HK-2 (cell line): ENCODE measurements around the gene URI1.
"Not testable (repeated sequence)": the region's sequence is repeated elsewhere in the genome, so short reads cannot be mapped to it uniquely, and the experiment has no call there.

Experiments used
- DNase-seq: peaks from one replicate; pipeline ENCODE4 v3.0.0-alpha.2; 2018; ENCODE audit not compliant: unreplicated experiment

Gene URI1, protein sequence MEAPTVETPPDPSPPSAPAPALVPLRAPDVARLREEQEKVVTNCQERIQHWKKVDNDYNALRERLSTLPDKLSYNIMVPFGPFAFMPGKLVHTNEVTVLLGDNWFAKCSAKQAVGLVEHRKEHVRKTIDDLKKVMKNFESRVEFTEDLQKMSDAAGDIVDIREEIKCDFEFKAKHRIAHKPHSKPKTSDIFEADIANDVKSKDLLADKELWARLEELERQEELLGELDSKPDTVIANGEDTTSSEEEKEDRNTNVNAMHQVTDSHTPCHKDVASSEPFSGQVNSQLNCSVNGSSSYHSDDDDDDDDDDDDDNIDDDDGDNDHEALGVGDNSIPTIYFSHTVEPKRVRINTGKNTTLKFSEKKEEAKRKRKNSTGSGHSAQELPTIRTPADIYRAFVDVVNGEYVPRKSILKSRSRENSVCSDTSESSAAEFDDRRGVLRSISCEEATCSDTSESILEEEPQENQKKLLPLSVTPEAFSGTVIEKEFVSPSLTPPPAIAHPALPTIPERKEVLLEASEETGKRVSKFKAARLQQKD

DNA sequence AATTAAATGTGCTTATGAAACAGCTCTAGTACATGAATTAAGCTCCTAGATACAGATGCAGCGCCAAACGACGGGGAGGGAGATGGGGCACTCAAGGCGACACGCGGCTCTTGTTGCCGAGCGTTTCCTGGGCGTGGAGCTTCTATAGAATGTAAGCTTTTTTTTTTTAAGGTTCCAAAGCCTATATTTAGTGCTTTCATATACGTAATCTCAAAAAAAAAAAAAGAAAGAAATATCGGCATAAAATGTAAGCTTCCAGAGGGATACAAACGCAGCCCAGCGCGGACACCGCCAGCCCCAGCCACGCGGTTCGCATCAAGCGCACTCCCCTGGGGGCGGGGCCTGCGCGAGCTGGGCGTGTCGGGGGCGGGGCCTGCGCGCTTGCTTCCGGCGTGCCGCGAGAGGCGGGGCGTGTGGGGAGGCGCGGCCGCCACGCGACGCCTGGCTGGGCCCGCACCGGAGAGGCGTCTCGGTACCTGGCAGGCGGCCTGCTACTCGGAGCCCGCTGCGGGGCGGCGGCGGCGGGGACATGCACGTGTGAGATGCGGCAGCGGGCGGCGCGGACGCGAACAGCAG, at the start of gene URI1:
Gene URI1, plus strand, starts transcription at position 412 of the 576 bp plus-strand sequence. CDS start 309 bp downstream, outside the sequence.
- peak; percentile 88 for DNase-seq

DNA sequence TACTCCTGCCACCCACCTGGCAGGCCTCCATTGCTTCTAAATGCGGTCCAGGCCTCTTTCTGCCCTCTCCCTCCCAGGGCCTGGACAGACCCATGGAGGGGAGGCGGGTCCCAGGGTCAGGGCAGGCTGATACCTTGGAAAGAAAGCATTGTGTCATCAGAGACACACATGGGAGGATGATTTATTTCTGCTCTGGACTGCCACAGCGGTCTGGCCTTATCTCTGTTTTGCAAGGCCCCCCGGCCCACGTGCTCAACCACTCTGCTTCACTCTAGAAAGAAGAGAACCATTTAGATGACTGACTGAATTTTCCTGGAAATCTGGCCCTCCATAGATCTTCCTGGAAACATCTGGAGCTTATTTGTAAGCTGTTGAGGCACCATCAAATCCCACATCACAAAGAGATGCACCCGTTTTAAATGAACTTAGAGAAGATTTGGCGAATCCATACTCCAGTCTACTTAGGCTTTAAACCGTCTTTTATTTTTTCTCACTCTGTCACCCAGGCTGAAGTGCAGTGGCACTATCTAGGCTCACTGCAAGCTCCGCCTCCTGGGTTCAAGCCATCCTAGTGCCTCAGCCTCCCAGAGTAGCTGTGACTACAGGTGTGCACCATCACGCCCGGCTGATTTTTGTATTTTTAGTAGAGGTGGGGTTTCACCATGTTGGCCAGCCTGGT, 48.3 kb upstream of the URI1 start:
- no peak for DNase-seq

DNA sequence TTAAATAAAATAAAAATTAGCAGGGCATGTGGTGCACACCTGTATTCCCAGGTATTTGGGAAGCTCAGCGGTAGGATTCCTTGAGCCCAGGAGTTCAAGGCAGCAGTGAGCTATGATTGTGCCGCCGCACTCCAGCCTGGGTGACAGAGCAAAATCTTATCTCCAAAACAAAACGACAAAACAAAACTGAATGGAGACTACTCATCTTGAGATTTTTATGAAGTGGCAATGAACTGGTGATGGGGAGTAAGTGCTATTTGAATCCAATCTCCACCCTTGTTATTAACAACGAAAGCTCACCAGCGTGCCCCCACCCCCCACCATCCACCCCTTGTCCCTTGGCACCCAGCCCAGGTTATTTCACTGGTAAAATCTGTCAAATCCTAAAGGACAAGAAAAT, 45.2 kb upstream of the URI1 start:
- no peak for DNase-seq

DNA sequence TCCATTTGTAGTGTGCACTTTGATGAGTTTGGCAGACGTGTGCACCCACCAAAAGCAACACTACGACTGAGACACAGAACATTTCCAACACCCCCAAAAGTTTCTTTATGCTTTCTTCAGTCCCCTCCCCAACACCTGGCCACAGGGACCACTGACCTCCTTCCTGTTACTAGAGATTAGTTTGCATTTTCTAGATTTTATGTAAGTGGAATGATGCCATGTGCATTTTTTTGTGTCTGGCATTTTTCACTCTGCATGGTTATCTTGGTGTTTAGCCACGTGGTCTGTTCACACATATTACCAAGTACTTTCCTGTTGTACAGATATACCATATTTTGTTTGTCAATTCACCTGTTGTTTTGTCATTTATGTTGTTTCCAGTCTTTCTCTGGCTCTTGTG, 44.6 kb upstream of the URI1 start:
- DNase-seq, result no peak

DNA sequence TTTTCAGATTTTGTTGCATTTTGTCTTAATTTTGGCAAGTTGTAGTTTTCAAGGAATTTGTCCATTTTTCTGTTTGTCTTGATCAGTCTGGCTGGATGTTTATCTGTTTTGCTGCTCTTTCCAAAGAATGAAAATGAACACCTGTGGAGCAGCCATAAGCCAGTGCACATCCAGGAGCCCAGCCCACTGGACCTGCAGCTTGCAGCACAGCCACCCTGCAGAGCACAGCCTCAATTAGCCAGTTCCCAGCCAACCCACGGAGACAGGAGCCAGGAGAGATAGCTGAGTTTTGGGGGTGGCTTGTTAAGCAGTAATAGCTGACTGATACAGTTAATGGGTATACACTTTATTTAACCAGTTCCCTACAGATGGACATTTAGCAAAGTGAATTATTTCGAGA, 38.0 kb upstream of the URI1 start:
- no peak for DNase-seq

DNA sequence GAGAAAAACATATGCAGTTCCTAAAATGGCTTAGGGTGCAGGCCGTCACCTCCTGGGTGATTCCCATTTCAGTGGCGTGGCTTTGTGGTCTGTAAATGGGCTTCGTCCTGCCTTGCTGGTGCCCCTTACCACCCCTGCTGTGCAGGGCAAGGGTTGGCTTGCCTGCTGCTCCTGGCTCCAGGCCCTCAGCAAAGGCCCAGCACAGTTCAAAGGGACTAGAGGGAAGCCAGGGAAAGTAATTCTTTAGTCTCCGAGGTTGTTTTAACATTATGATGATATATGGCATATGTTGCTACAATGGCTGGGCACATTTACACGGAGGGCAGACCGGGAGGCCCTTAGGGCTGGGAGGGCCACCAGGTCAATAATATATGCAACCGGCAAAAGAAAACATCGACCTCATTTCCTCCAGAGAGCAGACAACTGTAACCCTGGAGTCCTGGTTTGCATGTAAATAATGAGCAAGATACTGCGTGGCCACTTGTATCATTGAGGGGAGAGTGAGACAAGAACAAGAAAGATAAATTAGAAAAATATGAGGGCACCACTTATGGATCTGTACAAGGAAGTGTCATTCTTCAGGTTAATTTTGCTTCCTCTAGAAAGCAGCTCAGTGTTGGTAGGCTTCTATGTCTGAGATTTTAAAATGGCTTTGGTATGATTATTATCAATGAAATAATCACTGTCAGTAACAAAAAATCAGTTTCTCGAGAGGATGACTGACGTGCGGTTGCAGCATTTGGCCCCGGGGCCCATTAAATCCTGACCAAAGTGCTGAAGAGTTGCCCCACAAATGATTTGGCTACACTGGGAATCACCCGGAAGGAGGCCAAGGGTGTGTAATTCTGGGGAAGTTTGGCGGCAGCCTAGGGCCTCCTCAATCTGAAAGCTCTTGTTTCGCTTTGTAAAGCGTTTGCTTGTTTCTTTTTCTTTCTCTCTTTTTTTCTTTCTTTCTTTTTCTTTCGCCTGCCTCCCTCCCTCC, 32.8 kb upstream of the URI1 start:
- no peak for DNase-seq

DNA sequence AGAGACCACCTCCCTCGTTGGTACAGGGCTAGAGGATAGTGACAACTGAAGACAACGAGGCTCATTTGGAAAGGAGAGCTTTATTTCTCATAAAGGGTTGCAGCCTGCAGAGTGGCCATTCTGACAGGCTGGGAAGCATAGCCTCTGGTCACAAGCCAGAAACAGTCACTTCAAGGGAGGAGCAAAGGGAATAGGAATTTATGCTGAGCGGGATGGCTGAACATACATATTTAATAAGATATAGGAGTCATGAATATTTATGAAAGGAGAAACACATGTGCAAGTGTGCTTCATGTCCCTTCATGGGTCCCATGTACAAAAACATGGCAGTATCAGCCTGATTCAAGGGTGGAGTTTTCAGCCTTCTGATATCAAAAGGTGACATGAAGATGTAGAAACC, 27.1 kb upstream of the URI1 start:
- no peak for DNase-seq

DNA sequence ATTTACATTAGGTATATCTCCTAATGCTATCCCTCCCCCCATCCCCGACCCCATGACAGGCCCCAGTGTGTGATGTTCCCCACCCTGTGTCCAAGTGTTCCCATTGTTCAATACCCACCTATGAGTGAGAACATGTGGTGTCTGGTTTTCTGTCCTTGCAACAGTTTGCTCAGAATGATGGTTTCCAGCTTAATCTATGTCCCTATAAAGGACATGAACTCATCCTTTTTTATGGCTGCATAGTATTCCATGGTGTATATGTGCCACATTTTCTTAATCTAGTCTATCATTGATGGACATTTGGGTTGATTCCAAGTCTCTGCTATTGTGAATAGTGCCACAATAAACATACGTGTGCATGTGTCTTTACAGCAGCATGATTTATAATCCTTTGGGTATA, 26.2 kb upstream of the URI1 start:
- not testable (repeated sequence) for DNase-seq

DNA sequence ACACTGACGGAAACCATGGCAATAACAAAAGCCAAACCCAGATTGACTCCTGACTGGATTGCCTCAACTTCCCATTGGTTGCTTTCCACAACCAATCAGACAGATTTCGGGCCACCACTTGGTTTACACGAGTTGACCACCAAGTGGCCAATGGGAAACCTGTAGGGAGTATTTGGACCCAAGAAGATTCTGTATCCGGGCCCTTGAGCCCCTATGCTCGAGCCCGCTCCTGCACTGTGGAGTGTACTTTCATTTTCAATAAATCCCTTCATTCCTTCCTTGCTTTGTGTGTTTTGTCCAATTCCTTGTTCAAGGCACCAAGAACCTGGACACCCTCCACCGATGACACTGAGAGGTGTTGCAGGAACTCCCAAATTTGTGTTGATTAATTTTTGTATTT, 24.1 kb upstream of the URI1 start:
- DNase-seq, result no peak

DNA sequence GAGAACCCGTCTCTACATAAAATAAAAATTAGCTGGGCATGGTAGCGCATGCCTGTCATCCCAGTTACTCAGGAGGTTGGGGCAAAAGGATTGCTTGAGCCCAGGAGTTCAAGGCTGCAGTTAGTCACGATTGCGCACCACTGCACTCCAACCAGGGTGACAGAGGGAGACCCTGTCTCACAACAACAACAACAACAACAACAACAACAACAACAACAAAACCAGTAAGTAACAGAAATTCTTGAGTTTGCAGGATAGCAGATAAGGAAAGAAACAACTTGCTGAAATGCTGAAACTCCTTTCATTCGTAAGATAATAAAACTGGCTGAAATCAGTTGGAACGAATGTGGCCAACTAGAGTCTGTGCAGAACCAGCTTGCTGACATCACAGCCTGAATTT, 23.1 kb upstream of the URI1 start:
- no peak for DNase-seq

DNA sequence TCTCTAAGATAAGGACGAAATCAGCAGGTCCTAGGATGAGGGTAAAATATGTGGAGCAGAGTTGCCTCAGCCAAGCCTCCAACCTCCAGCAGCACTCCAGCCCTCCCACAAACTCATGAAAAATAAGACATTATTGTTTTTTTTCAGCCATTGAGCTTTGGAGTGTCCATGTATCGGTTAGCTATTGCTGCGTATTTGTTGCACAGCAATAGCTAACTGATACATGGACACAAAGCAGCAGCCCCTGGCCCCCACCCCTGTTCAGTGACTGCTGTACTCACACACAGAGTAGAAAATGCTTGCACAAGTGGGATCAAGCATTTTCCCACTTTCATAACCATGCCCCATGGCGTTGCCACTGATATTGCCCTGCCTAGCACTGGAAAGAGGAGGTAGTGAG, 19.1 kb upstream of the URI1 start:
- no peak for DNase-seq

DNA sequence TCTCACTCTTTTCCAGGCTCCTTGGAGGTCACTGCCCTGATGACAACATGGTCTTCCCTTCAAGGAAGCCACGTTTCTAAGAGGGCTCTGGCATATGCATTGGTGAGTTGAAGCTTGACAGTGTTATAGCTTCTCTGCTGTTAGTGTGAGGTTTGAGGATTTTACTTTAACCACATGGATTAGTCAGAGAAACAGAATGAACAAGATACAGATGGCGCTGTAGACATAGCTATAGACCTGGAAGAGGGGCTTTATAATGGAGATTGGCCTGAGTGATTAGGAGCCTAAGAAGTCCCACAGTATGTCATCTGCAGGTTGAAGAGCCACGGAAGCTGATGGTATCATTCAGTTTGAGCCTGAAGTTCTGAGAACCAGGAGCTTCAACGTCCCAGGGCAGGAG, 18.4 kb upstream of the URI1 start:
- DNase-seq, result no peak

DNA sequence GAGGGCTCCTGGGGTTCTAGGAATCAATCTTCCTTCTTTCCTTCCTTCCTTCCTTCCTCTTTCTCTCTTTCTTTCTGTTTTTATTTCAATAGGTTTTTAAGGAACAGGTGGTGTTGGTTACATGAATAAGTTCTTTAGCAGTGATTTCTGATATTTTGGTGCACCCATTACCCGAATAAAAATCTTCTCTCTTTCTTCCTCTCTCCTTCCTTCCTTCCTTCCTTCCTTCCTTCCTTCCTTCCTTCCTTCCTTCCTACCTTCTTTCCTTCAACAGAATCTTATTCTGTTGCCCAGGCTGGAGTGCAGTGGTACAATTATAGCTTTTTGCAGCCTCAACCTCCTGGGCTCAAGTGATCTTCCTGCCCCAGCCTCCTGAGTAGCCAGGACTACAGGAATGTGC, 16.0 kb upstream of the URI1 start:
- DNase-seq, result no peak

DNA sequence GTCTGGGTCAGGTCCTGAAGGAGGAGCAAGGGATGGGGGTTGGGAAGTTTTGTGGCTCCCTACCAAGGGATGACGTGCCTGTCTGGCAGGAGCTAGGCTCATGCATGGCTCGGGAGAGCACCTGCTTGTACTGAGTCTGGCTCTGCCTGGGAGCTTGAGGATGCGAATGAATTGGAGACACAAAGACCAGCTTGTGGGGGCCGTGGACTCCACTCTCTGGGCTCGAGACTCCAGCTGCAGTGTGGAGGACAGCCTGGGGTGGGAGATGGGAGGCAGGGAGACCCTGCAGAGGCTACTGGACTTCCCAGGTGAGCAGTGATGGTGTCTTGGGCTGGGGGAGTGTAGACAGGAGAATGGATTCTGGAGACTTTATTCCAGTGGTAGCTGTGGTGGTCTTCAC, 15.2 kb upstream of the URI1 start:
- DNase-seq, result no peak

DNA sequence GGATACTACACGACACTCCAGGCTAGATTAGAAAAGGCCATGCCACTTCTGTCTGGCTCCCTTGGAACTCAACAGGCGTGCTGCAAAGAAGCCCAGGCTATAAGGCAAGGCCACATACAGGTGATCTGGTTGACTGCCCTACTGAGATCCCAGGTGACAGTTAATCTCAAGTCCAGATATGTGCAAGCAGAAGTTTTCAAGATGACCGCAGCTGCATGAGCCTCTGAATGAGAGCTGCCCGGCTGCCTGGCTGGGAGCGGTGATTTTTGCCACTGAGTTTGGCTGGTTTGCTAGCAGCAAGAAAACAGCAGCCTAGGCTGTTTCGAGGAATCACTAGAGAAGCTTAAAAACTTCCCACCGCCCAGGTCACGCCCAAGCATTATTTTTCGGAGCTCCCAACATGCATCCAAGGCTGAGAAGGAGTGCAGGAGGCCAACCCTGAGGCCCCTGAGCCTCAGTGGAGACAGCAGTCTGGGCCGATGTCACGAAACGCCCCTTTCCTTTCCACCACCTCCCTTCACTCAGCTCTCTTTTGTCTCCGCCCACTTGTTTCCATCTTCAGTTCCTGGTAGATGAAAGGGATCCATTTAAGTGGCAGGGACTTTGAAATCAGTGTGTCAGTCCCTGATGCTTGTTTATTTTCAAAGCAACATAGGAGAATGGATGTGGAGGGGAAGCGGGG, 14.0 kb upstream of the URI1 start:
- DNase-seq, result no peak

DNA sequence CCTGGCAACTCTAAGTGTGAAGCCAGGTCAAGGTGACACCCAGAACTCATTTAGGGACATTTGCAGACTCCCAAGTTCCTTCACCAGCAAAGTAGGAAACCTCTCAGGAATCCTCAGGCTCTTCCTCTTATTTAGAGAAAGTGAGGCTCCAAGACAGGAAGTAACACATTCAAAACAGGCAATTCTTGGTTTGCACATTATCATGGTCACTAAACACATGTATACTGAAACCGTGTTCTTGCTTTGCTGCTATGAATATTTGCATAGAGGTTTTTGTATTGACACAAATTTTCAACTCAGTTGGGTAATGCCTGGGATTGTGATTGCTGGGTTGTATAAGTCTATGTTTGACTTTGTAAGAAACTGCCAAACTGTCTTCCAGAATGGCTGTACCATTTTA, 13.2 kb upstream of the URI1 start:
- DNase-seq, result no peak

DNA sequence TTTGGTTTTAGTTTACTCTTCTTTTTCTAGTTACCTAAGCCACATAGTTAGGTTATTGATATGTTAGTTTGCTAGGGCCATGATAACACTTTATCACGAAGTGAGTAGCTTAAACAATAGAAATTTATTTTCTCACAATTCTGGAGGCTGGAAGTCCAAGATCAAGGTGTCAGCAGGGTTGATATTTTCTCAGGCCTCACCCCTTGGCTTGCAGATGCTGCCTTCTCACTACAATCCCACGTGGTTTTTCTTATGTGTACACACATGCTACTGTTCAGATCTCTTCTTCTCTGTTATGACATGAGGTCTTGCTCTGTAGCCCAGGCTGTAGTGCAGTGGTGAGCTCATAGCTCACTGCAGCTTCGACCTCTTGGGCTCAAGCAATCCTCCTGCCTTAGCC, 7.8 kb upstream of the URI1 start:
- DNase-seq, result no peak

DNA sequence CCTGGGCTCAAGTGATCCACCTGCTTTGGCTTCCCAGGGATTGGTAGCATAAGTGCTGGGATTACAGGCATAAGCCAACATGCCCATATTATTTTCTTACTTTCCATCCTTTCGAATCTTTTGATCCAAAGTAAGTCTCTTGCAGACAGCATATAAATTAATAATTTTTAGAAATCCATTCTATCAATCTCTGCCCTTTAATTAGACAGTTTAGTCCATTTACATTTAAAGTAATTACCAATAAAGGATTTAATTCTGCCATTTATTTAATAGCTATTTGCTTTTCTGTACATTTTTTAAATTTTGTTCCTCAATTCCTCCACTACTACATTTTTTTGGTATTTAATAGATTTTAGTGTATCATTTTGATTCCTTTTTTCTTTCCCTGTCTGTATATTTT, 7.3 kb upstream of the URI1 start:
- DNase-seq, result no peak

DNA sequence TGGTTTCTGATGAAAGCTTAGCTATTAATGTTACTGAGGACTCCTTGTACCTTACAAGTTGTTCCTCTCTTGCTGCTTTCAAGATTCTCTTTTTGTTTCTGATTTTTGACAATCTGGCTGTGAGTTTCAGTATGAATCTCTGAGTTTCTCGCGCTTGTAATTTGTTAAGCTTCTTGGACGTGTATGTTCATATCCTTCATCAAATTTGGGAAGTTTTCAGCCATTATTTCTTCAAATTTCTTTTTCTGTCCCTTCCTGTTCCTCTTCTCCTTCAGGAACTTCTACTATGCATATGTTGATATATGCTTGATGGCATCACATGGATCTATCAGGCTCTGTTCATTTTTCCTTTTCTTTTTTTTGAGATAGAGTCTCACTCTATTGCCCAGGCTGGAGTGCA, 5.6 kb upstream of the URI1 start:
- DNase-seq, result no peak

DNA sequence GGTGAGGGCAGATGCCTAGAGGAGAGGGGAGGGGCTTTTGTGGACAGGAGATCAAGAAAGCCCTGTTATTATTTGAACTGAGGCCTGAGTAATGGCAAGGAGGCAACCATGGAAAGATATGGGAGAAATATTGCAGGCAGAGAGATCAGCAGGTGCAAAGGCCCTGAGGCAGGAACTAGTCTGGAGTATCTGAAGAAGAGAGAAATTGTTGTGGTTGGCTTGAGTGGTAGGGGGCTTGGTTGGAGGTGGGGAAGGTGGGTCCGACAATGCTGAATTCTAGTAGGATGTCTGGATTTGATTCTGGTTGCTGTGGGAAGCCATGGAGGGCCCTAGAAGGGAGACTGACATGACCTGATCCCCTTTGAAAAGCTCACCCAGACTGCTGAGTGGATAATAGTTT, 2.4 kb upstream of the URI1 start:
- no peak for DNase-seq

DNA sequence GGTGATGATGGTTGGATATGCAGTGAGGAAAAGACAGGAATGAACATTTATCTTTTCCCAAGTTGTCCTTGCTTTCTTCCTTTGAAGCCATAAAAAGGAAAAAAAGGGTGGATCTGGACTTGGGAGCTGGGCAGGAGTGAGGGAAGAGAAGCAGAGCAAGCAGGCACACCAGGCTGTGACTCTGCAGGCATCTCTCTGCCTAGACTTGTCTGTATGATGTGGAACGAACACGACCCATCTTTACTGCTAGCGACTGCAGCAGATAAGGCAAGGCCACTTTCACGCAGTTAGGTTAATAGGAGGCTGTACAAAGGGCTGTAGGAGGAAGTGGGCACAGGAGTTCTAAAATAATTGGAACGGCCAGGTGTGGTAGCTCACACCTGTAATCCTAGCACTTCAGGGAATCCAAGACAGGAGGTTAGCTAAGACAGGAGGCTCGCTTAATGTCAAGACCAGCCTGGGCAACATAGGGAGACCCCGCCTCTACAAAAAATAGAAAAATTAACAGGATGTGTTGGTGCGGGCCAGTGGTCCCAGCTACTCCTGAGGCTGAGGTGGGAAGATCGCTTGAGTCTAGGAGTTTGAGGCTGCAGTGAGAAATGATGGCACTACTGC, 961 bp upstream of the URI1 start:
- no peak for DNase-seq
